Measurements from ENCODE around the gene GBGT1.

The GBGT1 gene

GRCh38 chr9:133115604-133116345 lies 47.9 kb downstream of the GBGT1 start:
- DNase-seq, result peak; percentile 42
- no peak for TF ChIP-seq CTCF (IDR thresholded peaks at IDR 0.05; ENCODE audit: low read depth, low read length)
- peaks cover 61% of the 10 kb centered on the region for H3K4me1 ChIP-seq

GRCh38 chr9:133114886-133115603 lies 48.7 kb downstream of the GBGT1 start:
- H3K9me3 ChIP-seq, result no peaks in the 10 kb centered on the region
- no peak for DNase-seq
- peak overlapping the region; percentile 31 for H3K4me3 ChIP-seq (ENCODE audit: low read depth, low read length)
- peaks cover 61% of the 10 kb centered on the region for H3K4me1 ChIP-seq
- no peak for TF ChIP-seq CTCF (IDR thresholded peaks at IDR 0.05; ENCODE audit: low read depth, low read length)
- H3K27me3 ChIP-seq, result no peaks in the 10 kb centered on the region
- peaks cover 60% of the 10 kb centered on the region for H3K36me3 ChIP-seq

More at GRCh38 chr9:133115604-133116345, 47.9 kb downstream of the GBGT1 start:
- Histone ChIP-seq H3K9me3 (no peaks in the 10 kb centered on the region), H3K27me3 (no peaks in the 10 kb centered on the region), H3K4me3 (ENCODE audit: low read depth, low read length) (peak overlapping the region; percentile 31), H3K36me3 (peaks cover 53% of the 10 kb centered on the region)

GRCh38 chr9:133113949-133114885 lies 49.5 kb downstream of the GBGT1 start:
- H3K4me3 ChIP-seq (ENCODE audit: low read depth, low read length), result peak overlapping the region; percentile 38
- DNase-seq, result peak; percentile 96
- H3K9me3 ChIP-seq, result no peaks in the 10 kb centered on the region
- H3K4me1 ChIP-seq, result peaks cover 61% of the 10 kb centered on the region
- TF ChIP-seq CTCF (IDR thresholded peaks at IDR 0.05; ENCODE audit: low read depth, low read length), result no peak
- no peaks in the 10 kb centered on the region for H3K27me3 ChIP-seq
- H3K36me3 ChIP-seq, result peaks cover 68% of the 10 kb centered on the region

GRCh38 chr9:133113163-133113948 lies 50.4 kb downstream of the GBGT1 start:
- Histone ChIP-seq H3K4me3 (ENCODE audit: low read depth, low read length) (peak overlapping the region; percentile 38), H3K27me3 (no peaks in the 10 kb centered on the region), H3K36me3 (peaks cover 77% of the 10 kb centered on the region), H3K4me1 (peaks cover 56% of the 10 kb centered on the region), H3K9me3 (no peaks in the 10 kb centered on the region)
- peak; percentile 8 for DNase-seq
- no peak for TF ChIP-seq CTCF (IDR thresholded peaks at IDR 0.05; ENCODE audit: low read depth, low read length)

GRCh38 chr9:133112663-133113026 lies 51.1 kb downstream of the GBGT1 start:
- DNase-seq, result peak; percentile 8

More at GRCh38 chr9:133112663-133113026, 51.1 kb downstream of the GBGT1 start:
- Histone ChIP-seq H3K27me3 (no peaks in the 10 kb centered on the region), H3K4me3 (ENCODE audit: low read depth, low read length) (no peak overlapping the region), H3K36me3 (peaks cover 84% of the 10 kb centered on the region), H3K4me1 (peaks cover 48% of the 10 kb centered on the region), H3K9me3 (no peaks in the 10 kb centered on the region)
- no peak for TF ChIP-seq CTCF (IDR thresholded peaks at IDR 0.05; ENCODE audit: low read depth, low read length)

All from BE2C (cell line).